Measurements from ENCODE around the gene KCTD14. TPM values are rescaled to one million over a fixed set of nuclear protein-coding genes. Genes with fewer than 3 reads are reported as not detected.
"Not testable (repeated sequence)": the region's sequence is repeated elsewhere in the genome, so short reads cannot be mapped to it uniquely, and the experiment has no call there.

KCTD14 gene
- total RNA-seq, 4 donors from 2014 or later: 11.6 to 23.7 (median 14.4) TPM

DNA sequence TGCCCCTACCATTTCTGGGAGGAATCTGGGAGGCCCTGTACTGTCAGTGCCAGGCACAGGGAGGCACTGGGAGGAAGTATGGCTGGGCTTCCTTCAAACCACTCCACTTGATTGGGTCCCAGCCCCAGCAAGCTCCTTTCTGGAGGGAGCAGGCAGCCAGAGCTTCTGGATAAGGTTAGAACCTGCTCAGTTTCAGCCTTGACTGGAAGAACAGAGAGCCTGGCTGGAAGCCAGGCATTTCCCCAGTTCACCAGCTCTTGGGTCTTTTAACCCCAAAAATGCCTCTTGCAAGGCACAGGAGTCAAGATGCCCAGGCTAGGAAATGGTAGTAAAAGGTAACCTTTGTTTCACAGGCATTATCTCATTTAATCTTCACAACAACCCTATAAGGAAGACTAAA is 9.0 kb upstream of the KCTD14 start:
- no peaks in the 10 kb centered on the region for H3K36me3 ChIP-seq
- H3K4me3 ChIP-seq (replicated peaks in 1 of 3): no peak overlapping the region
- H3K27me3 ChIP-seq: no peaks in the 10 kb centered on the region
- intact Hi-C loops (cut with DNase I): no loop called here
- TF ChIP-seq, protein P1, sequence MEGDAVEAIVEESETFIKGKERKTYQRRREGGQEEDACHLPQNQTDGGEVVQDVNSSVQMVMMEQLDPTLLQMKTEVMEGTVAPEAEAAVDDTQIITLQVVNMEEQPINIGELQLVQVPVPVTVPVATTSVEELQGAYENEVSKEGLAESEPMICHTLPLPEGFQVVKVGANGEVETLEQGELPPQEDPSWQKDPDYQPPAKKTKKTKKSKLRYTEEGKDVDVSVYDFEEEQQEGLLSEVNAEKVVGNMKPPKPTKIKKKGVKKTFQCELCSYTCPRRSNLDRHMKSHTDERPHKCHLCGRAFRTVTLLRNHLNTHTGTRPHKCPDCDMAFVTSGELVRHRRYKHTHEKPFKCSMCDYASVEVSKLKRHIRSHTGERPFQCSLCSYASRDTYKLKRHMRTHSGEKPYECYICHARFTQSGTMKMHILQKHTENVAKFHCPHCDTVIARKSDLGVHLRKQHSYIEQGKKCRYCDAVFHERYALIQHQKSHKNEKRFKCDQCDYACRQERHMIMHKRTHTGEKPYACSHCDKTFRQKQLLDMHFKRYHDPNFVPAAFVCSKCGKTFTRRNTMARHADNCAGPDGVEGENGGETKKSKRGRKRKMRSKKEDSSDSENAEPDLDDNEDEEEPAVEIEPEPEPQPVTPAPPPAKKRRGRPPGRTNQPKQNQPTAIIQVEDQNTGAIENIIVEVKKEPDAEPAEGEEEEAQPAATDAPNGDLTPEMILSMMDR (IDR thresholded peaks at IDR 0.05): no peak
- TF ChIP-seq POLR2A (IDR thresholded peaks at IDR 0.05): no peak
- H3K27ac ChIP-seq: peak overlapping the region in 1 of 3 donors; percentile 29
- H3K4me1 ChIP-seq: peaks cover 0 to 21% of the 10 kb centered on the region in 2 donors
- peak; percentile 52 to 55 for DNase-seq
- H3K9me3 ChIP-seq: no peaks in the 10 kb centered on the region

GRCh38 chr11:78031629-78032028 is 8.6 kb upstream of the KCTD14 start:
- Histone ChIP-seq H3K9me3 (no peaks in the 10 kb centered on the region), H3K36me3 (no peaks in the 10 kb centered on the region), H3K4me1 (peaks cover 0 to 20% of the 10 kb centered on the region in 2 donors), H3K27me3 (no peaks in the 10 kb centered on the region), H3K4me3 (replicated peaks in 1 of 3) (no peak overlapping the region), H3K27ac (peak overlapping the region in 1 of 3 donors; percentile 29)
- intact Hi-C loops (cut with DNase I): no loop called here
- TF ChIP-seq POLR2A (IDR thresholded peaks at IDR 0.05): no peak
- TF ChIP-seq, protein P1 (IDR thresholded peaks at IDR 0.05): no peak
- DNase-seq: no peak
- WGBS, 2 donors: 90 to 92% methylated on average over 3 of the region's 3 CpGs

GRCh38 chr11:78030429-78031325 is 7.6 kb upstream of the KCTD14 start:
- no peak overlapping the region for H3K4me3 ChIP-seq (replicated peaks in 1 of 3)
- DNase-seq: peak; percentile 89 to 90
- peaks cover 0 to 20% of the 10 kb centered on the region in 2 donors for H3K4me1 ChIP-seq
- no peaks in the 10 kb centered on the region for H3K27me3 ChIP-seq
- no peaks in the 10 kb centered on the region for H3K36me3 ChIP-seq
- intact Hi-C loops (cut with DNase I): no loop called here
- TF ChIP-seq, protein P1 (IDR thresholded peaks at IDR 0.05): no peak
- TF ChIP-seq POLR2A (IDR thresholded peaks at IDR 0.05): no peak
- H3K9me3 ChIP-seq: no peaks in the 10 kb centered on the region
- H3K27ac ChIP-seq: peak overlapping the region; percentile 3 to 37 (median 32)
- 15 to 20% methylated on average over 7 of the region's 7 CpGs for WGBS, 2 donors

DNA sequence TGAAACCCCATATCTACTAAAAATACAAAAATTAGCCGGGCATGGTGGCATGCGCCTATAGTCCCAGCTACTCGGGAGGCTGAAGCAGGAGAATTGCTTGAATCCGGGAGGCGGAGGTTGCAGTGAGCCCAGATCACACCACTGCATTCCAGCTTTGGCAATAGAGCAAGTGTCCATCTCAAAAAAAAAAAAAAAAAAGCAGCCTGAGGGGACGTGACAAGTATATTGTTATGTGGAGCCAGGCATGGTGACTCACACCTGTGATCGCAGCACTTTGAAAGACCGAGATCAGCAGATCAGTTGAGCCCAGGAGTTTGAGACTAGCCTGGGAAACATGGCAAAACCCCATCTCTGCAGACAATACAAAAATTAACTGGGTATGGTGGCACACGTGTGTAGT is 5.3 kb upstream of the KCTD14 start:
- not testable (repeated sequence) for DNase-seq

GRCh38 chr11:78027759-78028158 is 4.7 kb upstream of the KCTD14 start:
- H3K27me3 ChIP-seq: no peaks in the 10 kb centered on the region
- no peak overlapping the region for H3K4me3 ChIP-seq (replicated peaks in 1 of 3)
- no peak for DNase-seq
- no peak overlapping the region for H3K27ac ChIP-seq
- 86 to 95% methylated on average over 2 of the region's 2 CpGs for WGBS, 2 donors
- intact Hi-C loops (cut with DNase I): no loop called here
- no peak for TF ChIP-seq POLR2A (IDR thresholded peaks at IDR 0.05)
- TF ChIP-seq, protein P1 (IDR thresholded peaks at IDR 0.05): no peak
- no peaks in the 10 kb centered on the region for H3K9me3 ChIP-seq
- peaks cover 3 to 26% of the 10 kb centered on the region in 2 donors for H3K4me1 ChIP-seq
- no peaks in the 10 kb centered on the region for H3K36me3 ChIP-seq

More for the DNA sequence above, 5.3 kb upstream of the KCTD14 start:
- H3K27ac ChIP-seq; H3K36me3 ChIP-seq; H3K4me3 ChIP-seq (replicated peaks in 1 of 3); intact Hi-C loops (cut with DNase I); H3K27me3 ChIP-seq; H3K9me3 ChIP-seq: not testable (repeated sequence)
- WGBS, 2 donors: 89 to 90% methylated on average over 9 of the region's 9 CpGs
- peaks cover 1 to 24% of the 10 kb centered on the region in 2 donors for H3K4me1 ChIP-seq
